Measurements from ENCODE around the gene ADH1B. TPM values are rescaled to one million over a fixed set of nuclear protein-coding genes. Genes with fewer than 3 reads are reported as not detected.

The ADH1B gene
- polyA plus RNA-seq, 1 donor (not counting 4 experiments of a cell fraction or from before 2014, with no cell fraction given) = not detected

DNA sequence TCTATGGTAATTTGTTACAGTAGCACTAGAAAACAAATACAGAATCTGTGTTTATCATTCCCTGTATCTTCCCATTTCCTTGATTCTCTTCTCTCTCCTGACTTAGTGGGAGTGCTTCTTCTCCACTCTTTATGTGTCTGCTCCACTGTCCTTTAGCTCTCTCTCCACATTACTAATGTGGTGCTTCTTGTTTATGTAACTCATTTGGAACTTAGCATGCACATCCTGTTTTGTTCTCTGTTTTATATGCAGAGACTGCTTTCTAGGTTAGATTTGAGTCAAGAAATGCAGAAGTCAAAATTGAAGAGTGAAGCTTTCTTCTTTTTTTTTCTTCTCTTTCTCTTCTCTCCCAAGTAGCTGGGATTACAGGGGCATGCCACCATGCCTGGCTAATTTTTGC is 56.3 kb downstream of the ADH1B start:
- Histone ChIP-seq H3K4me1 (ENCODE audit: control insufficient read depth, extremely low read depth, insufficient read depth, low read length) (no peaks in the 10 kb centered on the region), H3K36me3 (ENCODE audit: control insufficient read depth in 2 of 2, extremely low read depth in 1 of 2, insufficient read depth in 2 of 2, low read length in 2 of 2) (no peaks in the 10 kb centered on the region), H2AFZ (ENCODE audit: control insufficient read depth, low read length) (no peak overlapping the region), H4K20me1 (ENCODE audit: control insufficient read depth, extremely low read depth, insufficient read depth, low read length) (no peaks in the 10 kb centered on the region), H3K27ac (ENCODE audit: control insufficient read depth, insufficient read depth, low read length) (no peak overlapping the region), H3K9me1 (ENCODE audit: control insufficient read depth, extremely low read depth, insufficient read depth, low read length) (no peaks in the 10 kb centered on the region), H3K4me3 (ENCODE audit: control insufficient read depth in 2 of 3, extremely low read depth in 1 of 3, insufficient read depth in 2 of 3, low read depth in 1 of 3, low read length in 3 of 3) (no peak overlapping the region), H3K79me2 (ENCODE audit: control insufficient read depth, insufficient read depth, low read length) (no peaks in the 10 kb centered on the region), H3K27me3 (ENCODE audit: control insufficient read depth, extremely low read depth, insufficient read depth, low read length) (no peaks in the 10 kb centered on the region), H3K4me2 (ENCODE audit: control insufficient read depth, extremely low read depth, insufficient read depth, low read depth, low read length) (no peak overlapping the region), H3K9me3 (ENCODE audit: control insufficient read depth, low read depth, low read length) (no peaks in the 10 kb centered on the region), H3K9ac (ENCODE audit: control insufficient read depth, extremely low read depth, insufficient read depth, low read length) (no peak overlapping the region)
- DNase-seq (ENCODE audit: low read depth, low spot score) = no peak
- dilution Hi-C loops (cut with MboI; ENCODE audit: extremely low pct_ligation_motif_present, low sequenced_read_pairs) = no loop called here
- no peak for TF ChIP-seq EZH2 (IDR thresholded peaks at IDR 0.05; ENCODE audit: low read length)
- no peak for TF ChIP-seq CTCF (optimal IDR thresholded peaks at IDR 0.05 in 1 of 3, IDR thresholded peaks at IDR 0.05 in 1 of 3, conservative IDR thresholded peaks at IDR 0.05 in 1 of 3; ENCODE audit: extremely low read depth in 1 of 3, insufficient read depth in 2 of 3, low read length in 3 of 3)
- no peak for FAIRE-seq

Other genes starting within 250 kb of the ADH1B start
- gene ADH5, start 232.6 kb downstream of the ADH1B start, polyA plus RNA-seq = 238 to 314 TPM (median 260 TPM) in 3 replicates
- gene ADH4, start 177.1 kb downstream of the ADH1B start, polyA plus RNA-seq = not detected in 3 replicates
- not detected in 3 replicates for gene ADH6, start 102.2 kb downstream of the ADH1B start, polyA plus RNA-seq
- gene ADH1A, start 30.4 kb downstream of the ADH1B start, polyA plus RNA-seq = not detected in 3 replicates
- gene ADH1C, start 31.3 kb upstream of the ADH1B start, polyA plus RNA-seq = 0.03 TPM in 1 of 3 replicates, not detected in the others
- gene ADH7, start 113.9 kb upstream of the ADH1B start, polyA plus RNA-seq = 0.16 to 2.2 TPM (median 0.56 TPM) in 3 replicates
- gene C4orf17, start 189.6 kb upstream of the ADH1B start, polyA plus RNA-seq = not detected in 3 replicates
- 5.1 to 8.2 TPM (median 6.4 TPM) in 3 replicates for gene TRMT10A, start 242.6 kb upstream of the ADH1B start, polyA plus RNA-seq

All from keratinocyte (primary cell).